GM23338 (cell line): Measurements from ENCODE around the gene SORCS2. TPM values are rescaled to one million over a fixed set of nuclear protein-coding genes. Genes with fewer than 3 reads are reported as not detected.

ENCODE experiments used
- ATAC-seq: fragments of 200-7000 bp; cut with Tn5 transposase; 3 replicates; pipeline ENCODE4 v1.9.1; 2020
- DNase-seq: peaks from one replicate; pipeline ENCODE4 v3.0.0-alpha.2; 2015; ENCODE audit warnings: low spot score
- H2AFZ ChIP-seq: fragments of 200-600 bp; sonication (generic); 2 replicates; pipeline ENCODE4 v1.8.0; 2016; ENCODE audit warnings: antibody characterized with exemption, mild to moderate bottlenecking, moderate library complexity
- H3F3A ChIP-seq: fragments of 200-600 bp; sonication (generic); replicated peaks from 2 replicates; pipeline ENCODE4 v1.8.0; 2017; ENCODE audit warnings: antibody characterized with exemption, mixed run types, low read depth
- H3K27ac ChIP-seq: fragments of 200-600 bp; sonication (generic); 2 replicates; pipeline ENCODE4 v1.6.1; 2016; ENCODE audit warnings: low read depth
- H3K27me3 ChIP-seq: fragments of 200-600 bp; sonication (generic); 2 replicates; pipeline ENCODE4 v1.8.0; 2016; ENCODE audit warnings: mild to moderate bottlenecking, mixed run types, moderate library complexity; ENCODE audit not compliant: insufficient read depth
- H3K36me3 ChIP-seq: fragments of 200-600 bp; sonication (generic); 2 replicates; pipeline ENCODE4 v1.8.0; 2016; ENCODE audit warnings: mild to moderate bottlenecking; ENCODE audit not compliant: insufficient read depth
- H3K4me1 ChIP-seq: fragments of 200-600 bp; sonication (generic); 2 replicates; pipeline ENCODE4 v1.8.0; 2016; ENCODE audit warnings: mild to moderate bottlenecking, moderate library complexity; ENCODE audit not compliant: insufficient read depth
- H3K4me2 ChIP-seq: fragments of 200-600 bp; sonication (generic); 2 replicates; pipeline ENCODE4 v1.7.1; 2017; ENCODE audit warnings: mixed run types
- H3K4me3 ChIP-seq: fragments of 200-600 bp; sonication (generic); 2 replicates; pipeline ENCODE4 v1.6.1; 2016; ENCODE audit warnings: mixed run types
- H3K79me2 ChIP-seq: fragments of 200-600 bp; sonication (generic); replicated peaks from 2 replicates; pipeline ENCODE4 v1.8.0; 2017; ENCODE audit warnings: mild to moderate bottlenecking; ENCODE audit not compliant: insufficient read depth
- H3K9me2 ChIP-seq: fragments of 200-600 bp; sonication (generic); 2 replicates; pipeline ENCODE4 v1.8.0; 2017; ENCODE audit not compliant: insufficient read depth
- H4K20me1 ChIP-seq: fragments of 200-600 bp; sonication (generic); replicated peaks from 2 replicates; pipeline ENCODE4 v1.8.0; 2017; ENCODE audit warnings: mild to moderate bottlenecking; ENCODE audit not compliant: insufficient read depth
- H3K27ac Mint-ChIP-seq: 2 replicates; pipeline ENCODE4 v1.8.0; 2020; ENCODE audit warnings: inconsistent platforms, mild to moderate bottlenecking, moderate library complexity, mixed read lengths
- H3K27me3 Mint-ChIP-seq: 3 replicates; pipeline ENCODE4 v1.8.0; 2022; ENCODE audit warnings: low read depth, mild to moderate bottlenecking, moderate library complexity, mixed read lengths, inconsistent platforms; ENCODE audit not compliant: insufficient read depth, poor library complexity
- H3K36me3 Mint-ChIP-seq: 3 replicates; pipeline ENCODE4 v1.8.0; 2021; ENCODE audit warnings: low read depth, mild to moderate bottlenecking, inconsistent platforms, moderate library complexity, mixed read lengths
- H3K4me1 Mint-ChIP-seq: 3 replicates; pipeline ENCODE4 v1.8.0; 2020; ENCODE audit warnings: mild to moderate bottlenecking, inconsistent platforms, mixed read lengths
- H3K4me3 Mint-ChIP-seq: 3 replicates; pipeline ENCODE4 v1.8.0; 2021; ENCODE audit warnings: moderate library complexity, mild to moderate bottlenecking, inconsistent platforms, mixed read lengths
- H3K9me3 Mint-ChIP-seq: 3 replicates; pipeline ENCODE4 v1.8.0; 2020; ENCODE audit warnings: moderate library complexity, mild to moderate bottlenecking, inconsistent platforms, mixed read lengths
- CREB1 ChIP-seq: fragments of 250-450 bp; sonication (Bioruptor Pico); IDR thresholded peaks from 2 replicates; pipeline ENCODE4 v1.5.0; 2020; ENCODE audit warnings: low read depth, mild to moderate bottlenecking, moderate library complexity
- EZH2 ChIP-seq: fragments of 200-600 bp; sonication (generic); IDR thresholded peaks from one replicate; pipeline ENCODE4 v1.8.0; 2017; ENCODE audit warnings: antibody characterized with exemption, mild to moderate bottlenecking, low read depth; ENCODE audit not compliant: unreplicated experiment
- JUNB ChIP-seq: IDR thresholded peaks from one replicate; pipeline ENCODE4 v1.6.1; 2016; ENCODE audit warnings: antibody characterized with exemption; ENCODE audit not compliant: unreplicated experiment
- NANOG ChIP-seq: IDR thresholded peaks from 2 replicates; pipeline ENCODE4 v1.6.1; 2016; ENCODE audit warnings: antibody characterized with exemption, borderline replicate concordance
- POLR2AphosphoS5 ChIP-seq: IDR thresholded peaks from 2 replicates; pipeline ENCODE4 v1.6.1; 2016; ENCODE audit warnings: antibody characterized with exemption, low read depth
- STAT1 ChIP-seq: IDR thresholded peaks from one replicate; pipeline ENCODE4 v1.6.1; 2016; ENCODE audit warnings: antibody characterized with exemption; ENCODE audit not compliant: unreplicated experiment
- ZNF114 ChIP-seq: fragments of 250-450 bp; sonication (Bioruptor Pico); IDR thresholded peaks from 2 replicates; pipeline ENCODE4 v1.5.0; 2020; ENCODE audit warnings: mild to moderate bottlenecking, moderate library complexity
- ZNF331 ChIP-seq: fragments of 250-450 bp; sonication (Bioruptor Pico); IDR thresholded peaks from 2 replicates; pipeline ENCODE4 v1.5.0; 2020; ENCODE audit warnings: low read depth, mild to moderate bottlenecking, moderate library complexity
- polyA plus RNA-seq: library from polyadenylated mRNA; unstranded; fragments of >200 nt; fragmentation: Nextera tagmentation; extraction: Ambion mirVana; gene quantifications from 2 replicates; pipeline ENCODE4 v1.2.1, GENCODE V29; 2016
- total RNA-seq: library from RNA; depleted of rRNA; stranded (reverse); fragments of >200 nt; shearing (Covaris generic); gene quantifications from 2 replicates; pipeline ENCODE4 v1.2.3, GENCODE V29; 2014
- TF ChIP-seq, protein P1 (sequence below): IDR thresholded peaks from 2 replicates; pipeline ENCODE4 v1.6.1; 2016; ENCODE audit warnings: antibody characterized with exemption
- TF ChIP-seq, protein P2 (sequence below): fragments of 250-450 bp; sonication (Bioruptor Pico); IDR thresholded peaks from 2 replicates; pipeline ENCODE4 v1.5.0; 2020; ENCODE audit warnings: mild to moderate bottlenecking, moderate library complexity
- TF ChIP-seq, protein P3 (sequence below): IDR thresholded peaks from one replicate; pipeline ENCODE4 v1.6.1; 2018; ENCODE audit warnings: antibody characterized with exemption; ENCODE audit not compliant: unreplicated experiment

Gene SORCS2
- total and polyA plus RNA-seq, 2 experiments from 2014 or later: 0.47 to 2.4 TPM

DNA sequence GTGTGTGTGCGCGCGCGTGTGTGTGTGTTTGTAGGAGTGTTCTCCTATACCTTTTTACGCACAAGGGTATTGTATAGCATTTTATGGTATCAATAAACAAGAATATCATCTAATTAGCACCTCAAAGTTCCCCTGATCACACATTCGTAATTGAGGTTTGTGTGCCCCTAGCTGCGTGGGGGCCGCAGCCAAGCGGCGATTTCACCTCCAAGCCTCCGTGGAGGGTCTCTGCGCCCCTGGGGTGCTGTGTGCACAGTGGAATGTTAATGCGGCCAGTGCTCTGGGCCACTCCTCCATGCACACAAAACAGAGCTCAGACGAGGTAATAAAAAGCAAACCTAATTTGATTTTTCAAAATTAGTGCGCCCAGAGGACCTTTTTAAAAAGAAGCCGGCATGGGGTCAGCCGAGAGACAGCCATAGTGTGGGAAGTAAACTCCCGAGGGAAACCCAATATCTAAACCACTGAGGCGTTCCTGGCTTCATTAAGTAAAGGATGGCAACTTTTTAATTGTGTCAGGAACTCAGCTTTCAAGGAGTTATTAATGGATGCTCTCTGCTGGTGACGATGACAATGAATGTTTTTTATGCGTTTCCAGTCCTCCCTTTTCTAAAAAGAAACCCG lies 110.6 kb downstream of the SORCS2 start:
- H3K36me3 Mint-ChIP-seq: no peaks in the 10 kb centered on the region

More for the DNA sequence above, 110.6 kb downstream of the SORCS2 start:
- no peak overlapping the region for H3K27ac ChIP-seq
- no peaks in the 10 kb centered on the region for H3K79me2 ChIP-seq
- H3K27me3 ChIP-seq: no peaks in the 10 kb centered on the region
- no peaks in the 10 kb centered on the region for H3K9me2 ChIP-seq
- no peaks in the 10 kb centered on the region for H3F3A ChIP-seq
- H3K27ac Mint-ChIP-seq: no peak overlapping the region
- no peaks in the 10 kb centered on the region for H4K20me1 ChIP-seq
- no peaks in the 10 kb centered on the region for H3K4me1 ChIP-seq
- no peak overlapping the region for H3K4me3 Mint-ChIP-seq
- H3K9me3 Mint-ChIP-seq: no peaks in the 10 kb centered on the region
- H3K4me2 ChIP-seq: no peak overlapping the region
- TF ChIP-seq, protein P1, sequence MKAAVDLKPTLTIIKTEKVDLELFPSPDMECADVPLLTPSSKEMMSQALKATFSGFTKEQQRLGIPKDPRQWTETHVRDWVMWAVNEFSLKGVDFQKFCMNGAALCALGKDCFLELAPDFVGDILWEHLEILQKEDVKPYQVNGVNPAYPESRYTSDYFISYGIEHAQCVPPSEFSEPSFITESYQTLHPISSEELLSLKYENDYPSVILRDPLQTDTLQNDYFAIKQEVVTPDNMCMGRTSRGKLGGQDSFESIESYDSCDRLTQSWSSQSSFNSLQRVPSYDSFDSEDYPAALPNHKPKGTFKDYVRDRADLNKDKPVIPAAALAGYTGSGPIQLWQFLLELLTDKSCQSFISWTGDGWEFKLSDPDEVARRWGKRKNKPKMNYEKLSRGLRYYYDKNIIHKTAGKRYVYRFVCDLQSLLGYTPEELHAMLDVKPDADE: no peak
- TF ChIP-seq ZNF114 (CRISPR knock-in tag) (no peak), ZNF331 (CRISPR knock-in tag) (no peak), EZH2 (no peak), STAT1 (no peak), JUNB (no peak), NANOG (no peak), CREB1 (CRISPR knock-in tag) (no peak), POLR2AphosphoS5 (no peak)
- TF ChIP-seq, protein P2, sequence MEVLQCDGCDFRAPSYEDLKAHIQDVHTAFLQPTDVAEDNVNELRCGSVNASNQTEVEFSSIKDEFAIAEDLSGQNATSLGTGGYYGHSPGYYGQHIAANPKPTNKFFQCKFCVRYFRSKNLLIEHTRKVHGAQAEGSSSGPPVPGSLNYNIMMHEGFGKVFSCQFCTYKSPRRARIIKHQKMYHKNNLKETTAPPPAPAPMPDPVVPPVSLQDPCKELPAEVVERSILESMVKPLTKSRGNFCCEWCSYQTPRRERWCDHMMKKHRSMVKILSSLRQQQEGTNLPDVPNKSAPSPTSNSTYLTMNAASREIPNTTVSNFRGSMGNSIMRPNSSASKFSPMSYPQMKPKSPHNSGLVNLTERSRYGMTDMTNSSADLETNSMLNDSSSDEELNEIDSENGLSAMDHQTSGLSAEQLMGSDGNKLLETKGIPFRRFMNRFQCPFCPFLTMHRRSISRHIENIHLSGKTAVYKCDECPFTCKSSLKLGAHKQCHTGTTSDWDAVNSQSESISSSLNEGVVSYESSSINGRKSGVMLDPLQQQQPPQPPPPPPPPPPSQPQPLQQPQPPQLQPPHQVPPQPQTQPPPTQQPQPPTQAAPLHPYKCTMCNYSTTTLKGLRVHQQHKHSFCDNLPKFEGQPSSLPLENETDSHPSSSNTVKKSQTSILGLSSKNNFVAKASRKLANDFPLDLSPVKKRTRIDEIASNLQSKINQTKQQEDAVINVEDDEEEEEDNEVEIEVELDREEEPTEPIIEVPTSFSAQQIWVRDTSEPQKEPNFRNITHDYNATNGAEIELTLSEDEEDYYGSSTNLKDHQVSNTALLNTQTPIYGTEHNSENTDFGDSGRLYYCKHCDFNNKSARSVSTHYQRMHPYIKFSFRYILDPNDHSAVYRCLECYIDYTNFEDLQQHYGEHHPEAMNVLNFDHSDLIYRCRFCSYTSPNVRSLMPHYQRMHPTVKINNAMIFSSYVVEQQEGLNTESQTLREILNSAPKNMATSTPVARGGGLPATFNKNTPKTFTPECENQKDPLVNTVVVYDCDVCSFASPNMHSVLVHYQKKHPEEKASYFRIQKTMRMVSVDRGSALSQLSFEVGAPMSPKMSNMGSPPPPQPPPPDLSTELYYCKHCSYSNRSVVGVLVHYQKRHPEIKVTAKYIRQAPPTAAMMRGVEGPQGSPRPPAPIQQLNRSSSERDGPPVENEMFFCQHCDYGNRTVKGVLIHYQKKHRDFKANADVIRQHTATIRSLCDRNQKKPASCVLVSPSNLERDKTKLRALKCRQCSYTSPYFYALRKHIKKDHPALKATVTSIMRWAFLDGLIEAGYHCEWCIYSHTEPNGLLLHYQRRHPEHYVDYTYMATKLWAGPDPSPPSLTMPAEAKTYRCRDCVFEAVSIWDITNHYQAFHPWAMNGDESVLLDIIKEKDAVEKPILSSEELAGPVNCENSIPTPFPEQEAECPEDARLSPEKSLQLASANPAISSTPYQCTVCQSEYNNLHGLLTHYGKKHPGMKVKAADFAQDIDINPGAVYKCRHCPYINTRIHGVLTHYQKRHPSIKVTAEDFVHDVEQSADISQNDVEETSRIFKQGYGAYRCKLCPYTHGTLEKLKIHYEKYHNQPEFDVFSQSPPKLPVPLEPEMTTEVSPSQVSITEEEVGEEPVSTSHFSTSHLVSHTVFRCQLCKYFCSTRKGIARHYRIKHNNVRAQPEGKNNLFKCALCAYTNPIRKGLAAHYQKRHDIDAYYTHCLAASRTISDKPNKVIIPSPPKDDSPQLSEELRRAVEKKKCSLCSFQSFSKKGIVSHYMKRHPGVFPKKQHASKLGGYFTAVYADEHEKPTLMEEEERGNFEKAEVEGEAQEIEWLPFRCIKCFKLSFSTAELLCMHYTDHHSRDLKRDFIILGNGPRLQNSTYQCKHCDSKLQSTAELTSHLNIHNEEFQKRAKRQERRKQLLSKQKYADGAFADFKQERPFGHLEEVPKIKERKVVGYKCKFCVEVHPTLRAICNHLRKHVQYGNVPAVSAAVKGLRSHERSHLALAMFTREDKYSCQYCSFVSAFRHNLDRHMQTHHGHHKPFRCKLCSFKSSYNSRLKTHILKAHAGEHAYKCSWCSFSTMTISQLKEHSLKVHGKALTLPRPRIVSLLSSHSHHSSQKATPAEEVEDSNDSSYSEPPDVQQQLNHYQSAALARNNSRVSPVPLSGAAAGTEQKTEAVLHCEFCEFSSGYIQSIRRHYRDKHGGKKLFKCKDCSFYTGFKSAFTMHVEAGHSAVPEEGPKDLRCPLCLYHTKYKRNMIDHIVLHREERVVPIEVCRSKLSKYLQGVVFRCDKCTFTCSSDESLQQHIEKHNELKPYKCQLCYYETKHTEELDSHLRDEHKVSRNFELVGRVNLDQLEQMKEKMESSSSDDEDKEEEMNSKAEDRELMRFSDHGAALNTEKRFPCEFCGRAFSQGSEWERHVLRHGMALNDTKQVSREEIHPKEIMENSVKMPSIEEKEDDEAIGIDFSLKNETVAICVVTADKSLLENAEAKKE (CRISPR knock-in tag): no peak
- TF ChIP-seq, protein P3, sequence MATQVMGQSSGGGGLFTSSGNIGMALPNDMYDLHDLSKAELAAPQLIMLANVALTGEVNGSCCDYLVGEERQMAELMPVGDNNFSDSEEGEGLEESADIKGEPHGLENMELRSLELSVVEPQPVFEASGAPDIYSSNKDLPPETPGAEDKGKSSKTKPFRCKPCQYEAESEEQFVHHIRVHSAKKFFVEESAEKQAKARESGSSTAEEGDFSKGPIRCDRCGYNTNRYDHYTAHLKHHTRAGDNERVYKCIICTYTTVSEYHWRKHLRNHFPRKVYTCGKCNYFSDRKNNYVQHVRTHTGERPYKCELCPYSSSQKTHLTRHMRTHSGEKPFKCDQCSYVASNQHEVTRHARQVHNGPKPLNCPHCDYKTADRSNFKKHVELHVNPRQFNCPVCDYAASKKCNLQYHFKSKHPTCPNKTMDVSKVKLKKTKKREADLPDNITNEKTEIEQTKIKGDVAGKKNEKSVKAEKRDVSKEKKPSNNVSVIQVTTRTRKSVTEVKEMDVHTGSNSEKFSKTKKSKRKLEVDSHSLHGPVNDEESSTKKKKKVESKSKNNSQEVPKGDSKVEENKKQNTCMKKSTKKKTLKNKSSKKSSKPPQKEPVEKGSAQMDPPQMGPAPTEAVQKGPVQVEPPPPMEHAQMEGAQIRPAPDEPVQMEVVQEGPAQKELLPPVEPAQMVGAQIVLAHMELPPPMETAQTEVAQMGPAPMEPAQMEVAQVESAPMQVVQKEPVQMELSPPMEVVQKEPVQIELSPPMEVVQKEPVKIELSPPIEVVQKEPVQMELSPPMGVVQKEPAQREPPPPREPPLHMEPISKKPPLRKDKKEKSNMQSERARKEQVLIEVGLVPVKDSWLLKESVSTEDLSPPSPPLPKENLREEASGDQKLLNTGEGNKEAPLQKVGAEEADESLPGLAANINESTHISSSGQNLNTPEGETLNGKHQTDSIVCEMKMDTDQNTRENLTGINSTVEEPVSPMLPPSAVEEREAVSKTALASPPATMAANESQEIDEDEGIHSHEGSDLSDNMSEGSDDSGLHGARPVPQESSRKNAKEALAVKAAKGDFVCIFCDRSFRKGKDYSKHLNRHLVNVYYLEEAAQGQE: no peak
- ATAC-seq (no peak), DNase-seq (no peak)
- H3K4me3 ChIP-seq: no peak overlapping the region
- H3K36me3 ChIP-seq: no peaks in the 10 kb centered on the region
- peaks cover 2% of the 10 kb centered on the region; the same call in 2 of the 3 replicates for H3K4me1 Mint-ChIP-seq
- H2AFZ ChIP-seq: no peak overlapping the region
- peaks cover 16% of the 10 kb centered on the region for H3K27me3 Mint-ChIP-seq
